ACC112 (cell line): ENCODE data around the gene ADAMTS17.

Experiments used
- H2AFZ ChIP-seq: fragments of 200-600 bp; sonication (generic); one replicate; pipeline ENCODE4 v1.6.0; 2017; ENCODE audit warnings: antibody characterized with exemption, low read length; ENCODE audit not compliant: unreplicated experiment
- H3K27ac ChIP-seq: fragments of 200-600 bp; sonication (generic); 2 replicates; pipeline ENCODE4 v1.5.1; 2014; ENCODE audit warnings: low read depth, mild to moderate bottlenecking, antibody characterized with exemption, low read length, moderate library complexity
- H3K27me3 ChIP-seq: fragments of 200-600 bp; sonication (generic); 2 replicates; pipeline ENCODE4 v1.6.1; 2014; ENCODE audit warnings: mild to moderate bottlenecking, antibody characterized with exemption, low read length, moderate library complexity, mixed read lengths; ENCODE audit not compliant: insufficient read depth
- H3K36me3 ChIP-seq: fragments of 200-600 bp; sonication (generic); 2 replicates; pipeline ENCODE4 v1.6.1; 2016; ENCODE audit warnings: mild to moderate bottlenecking, antibody characterized with exemption, low read length, moderate library complexity, mixed read lengths; ENCODE audit not compliant: insufficient read depth
- H3K4me1 ChIP-seq: fragments of 200-600 bp; sonication (generic); one replicate; pipeline ENCODE4 v1.6.1; 2016; ENCODE audit warnings: low read length, mixed read lengths; ENCODE audit not compliant: insufficient read depth, unreplicated experiment, control insufficient read depth
- H3K4me3 ChIP-seq: fragments of 200-600 bp; sonication (generic); 2 replicates; pipeline ENCODE4 v1.5.1; 2014; ENCODE audit warnings: mild to moderate bottlenecking, low read depth, low read length
- H3K79me2 ChIP-seq: fragments of 200-600 bp; sonication (generic); one replicate; pipeline ENCODE4 v1.6.0; 2016; ENCODE audit warnings: low read length; ENCODE audit not compliant: control insufficient read depth, unreplicated experiment, insufficient read depth

ADAMTS17 gene

GRCh38 chr15:100123611-100124010 is 218.2 kb downstream of the ADAMTS17 start:
- H3K27ac ChIP-seq, result no peak overlapping the region
- no peaks in the 10 kb centered on the region for H3K27me3 ChIP-seq

DNA sequence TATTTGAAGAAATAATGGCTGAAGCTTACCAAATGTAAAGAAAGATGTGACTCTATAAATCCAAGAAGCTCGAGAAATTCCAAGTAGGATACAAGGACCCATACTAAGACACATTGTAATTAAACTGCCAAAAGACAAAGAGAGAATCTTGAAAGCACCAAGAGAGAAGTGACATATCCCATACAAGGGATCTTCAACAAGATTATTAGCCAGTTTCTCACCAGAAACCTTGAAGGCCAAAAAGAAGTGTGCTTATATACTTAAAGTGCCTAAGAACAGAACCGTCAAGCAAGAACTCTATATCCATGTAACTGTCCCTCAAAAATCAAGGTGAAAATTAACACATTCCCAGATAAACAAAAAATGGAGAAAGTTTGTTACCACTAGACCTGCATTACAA is 220.5 kb downstream of the ADAMTS17 start:
- Histone ChIP-seq H3K79me2 (no peaks in the 10 kb centered on the region), H3K4me3 (no peak overlapping the region), H3K27ac (no peak overlapping the region), H3K4me1 (no peaks in the 10 kb centered on the region), H3K27me3 (no peaks in the 10 kb centered on the region), H2AFZ (no peak overlapping the region), H3K36me3 (no peaks in the 10 kb centered on the region)

More at GRCh38 chr15:100123611-100124010, 218.2 kb downstream of the ADAMTS17 start:
- no peak overlapping the region for H3K4me3 ChIP-seq
- H3K4me1 ChIP-seq, result no peaks in the 10 kb centered on the region
- no peaks in the 10 kb centered on the region for H3K79me2 ChIP-seq
- no peaks in the 10 kb centered on the region for H3K36me3 ChIP-seq
- H2AFZ ChIP-seq, result no peak overlapping the region

DNA sequence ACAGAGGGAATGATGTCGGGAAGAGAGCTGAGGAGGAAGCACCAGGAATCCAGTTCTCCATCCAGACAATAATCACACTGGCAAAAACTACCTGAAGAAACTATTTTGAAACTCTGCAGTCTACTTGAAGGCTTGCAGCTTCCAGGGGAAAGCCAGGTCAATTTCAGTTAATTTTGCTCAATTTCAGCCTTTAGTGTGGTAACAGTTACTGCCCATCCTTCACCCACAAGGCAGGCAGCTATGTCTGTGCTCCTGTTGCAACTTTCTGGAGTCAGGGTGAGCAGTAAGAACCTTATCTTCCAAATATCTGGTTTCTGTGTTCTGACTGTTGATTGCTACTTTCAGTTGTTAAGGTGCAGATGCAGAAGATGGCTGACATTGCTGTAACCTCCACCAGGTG is 221.7 kb downstream of the ADAMTS17 start:
- Histone ChIP-seq H3K4me1 (no peaks in the 10 kb centered on the region), H3K36me3 (no peaks in the 10 kb centered on the region), H2AFZ (no peak overlapping the region), H3K79me2 (no peaks in the 10 kb centered on the region), H3K4me3 (no peak overlapping the region), H3K27ac (no peak overlapping the region), H3K27me3 (no peaks in the 10 kb centered on the region)

- no peaks in the 10 kb centered on the region for H3K36me3 ChIP-seq
- no peak overlapping the region for H2AFZ ChIP-seq
- H3K27ac ChIP-seq, result no peak overlapping the region
- no peaks in the 10 kb centered on the region for H3K27me3 ChIP-seq
- no peak overlapping the region for H3K4me3 ChIP-seq
- no peaks in the 10 kb centered on the region for H3K4me1 ChIP-seq
- no peaks in the 10 kb centered on the region for H3K79me2 ChIP-seq
Observed at GRCh38 chr15:100118546-100118945, 223.2 kb downstream of the ADAMTS17 start.

- H2AFZ ChIP-seq, result no peak overlapping the region
- H3K79me2 ChIP-seq, result no peaks in the 10 kb centered on the region
- no peak overlapping the region for H3K4me3 ChIP-seq
- no peaks in the 10 kb centered on the region for H3K36me3 ChIP-seq
- no peaks in the 10 kb centered on the region for H3K27me3 ChIP-seq
- no peaks in the 10 kb centered on the region for H3K4me1 ChIP-seq
- no peak overlapping the region for H3K27ac ChIP-seq
Observed at GRCh38 chr15:100116416-100117190, 225.2 kb downstream of the ADAMTS17 start.

DNA sequence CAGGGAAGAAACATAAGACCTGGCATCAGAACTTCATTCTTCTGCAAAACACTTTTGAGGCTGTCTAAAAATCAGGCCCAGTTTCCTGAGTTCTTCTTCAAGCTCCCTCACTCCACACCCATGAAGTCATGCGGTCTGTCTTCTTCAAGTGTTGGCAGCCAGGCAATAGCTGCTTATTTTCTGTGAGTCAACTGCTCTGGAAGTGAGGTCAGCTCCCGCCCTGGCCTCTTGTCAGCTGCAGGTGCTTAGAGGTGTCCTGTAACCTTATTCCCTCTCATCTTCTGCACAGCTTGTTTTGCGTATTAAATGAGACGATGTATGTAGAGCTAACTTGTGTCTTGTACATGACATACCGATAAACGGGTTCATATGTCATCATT is 226.1 kb downstream of the ADAMTS17 start:
- Histone ChIP-seq H2AFZ (no peak overlapping the region), H3K36me3 (no peaks in the 10 kb centered on the region), H3K27me3 (no peaks in the 10 kb centered on the region), H3K27ac (no peak overlapping the region), H3K4me3 (no peak overlapping the region), H3K79me2 (no peaks in the 10 kb centered on the region), H3K4me1 (no peaks in the 10 kb centered on the region)

- Histone ChIP-seq H3K27ac (no peak overlapping the region), H3K79me2 (no peaks in the 10 kb centered on the region), H3K4me3 (no peak overlapping the region), H3K27me3 (no peaks in the 10 kb centered on the region), H3K36me3 (no peaks in the 10 kb centered on the region), H3K4me1 (no peaks in the 10 kb centered on the region), H2AFZ (no peak overlapping the region)
Observed at GRCh38 chr15:100115066-100115710, 226.6 kb downstream of the ADAMTS17 start.

GRCh38 chr15:100114571-100114970 is 227.2 kb downstream of the ADAMTS17 start:
- no peak overlapping the region for H2AFZ ChIP-seq
- no peak overlapping the region for H3K27ac ChIP-seq
- H3K4me1 ChIP-seq, result no peaks in the 10 kb centered on the region
- H3K79me2 ChIP-seq, result no peaks in the 10 kb centered on the region
- no peak overlapping the region for H3K4me3 ChIP-seq
- H3K27me3 ChIP-seq, result no peaks in the 10 kb centered on the region
- no peaks in the 10 kb centered on the region for H3K36me3 ChIP-seq

DNA sequence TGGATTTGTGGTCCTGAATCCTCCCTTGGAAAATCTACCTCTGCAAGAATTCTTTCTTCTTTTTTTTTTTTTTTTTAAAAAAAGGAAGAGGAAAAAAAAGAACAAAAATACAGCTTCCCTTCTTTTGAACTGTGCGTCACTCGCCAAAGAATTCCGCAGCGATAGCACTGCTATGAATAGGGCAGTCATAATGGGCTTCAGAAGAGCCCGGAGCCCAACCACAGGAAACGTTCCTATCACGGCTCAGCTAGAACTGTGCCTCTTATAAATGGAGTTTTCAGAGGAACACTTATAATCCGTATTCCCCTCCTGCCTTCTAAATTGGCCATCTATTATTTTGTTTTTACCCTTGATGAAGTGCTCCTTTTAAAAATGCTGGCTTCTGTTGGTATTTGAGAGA is 227.7 kb downstream of the ADAMTS17 start:
- no peak overlapping the region for H2AFZ ChIP-seq
- no peak overlapping the region for H3K4me3 ChIP-seq
- H3K27me3 ChIP-seq, result no peaks in the 10 kb centered on the region
- no peaks in the 10 kb centered on the region for H3K36me3 ChIP-seq
- no peaks in the 10 kb centered on the region for H3K4me1 ChIP-seq
- H3K27ac ChIP-seq, result no peak overlapping the region
- no peaks in the 10 kb centered on the region for H3K79me2 ChIP-seq

DNA sequence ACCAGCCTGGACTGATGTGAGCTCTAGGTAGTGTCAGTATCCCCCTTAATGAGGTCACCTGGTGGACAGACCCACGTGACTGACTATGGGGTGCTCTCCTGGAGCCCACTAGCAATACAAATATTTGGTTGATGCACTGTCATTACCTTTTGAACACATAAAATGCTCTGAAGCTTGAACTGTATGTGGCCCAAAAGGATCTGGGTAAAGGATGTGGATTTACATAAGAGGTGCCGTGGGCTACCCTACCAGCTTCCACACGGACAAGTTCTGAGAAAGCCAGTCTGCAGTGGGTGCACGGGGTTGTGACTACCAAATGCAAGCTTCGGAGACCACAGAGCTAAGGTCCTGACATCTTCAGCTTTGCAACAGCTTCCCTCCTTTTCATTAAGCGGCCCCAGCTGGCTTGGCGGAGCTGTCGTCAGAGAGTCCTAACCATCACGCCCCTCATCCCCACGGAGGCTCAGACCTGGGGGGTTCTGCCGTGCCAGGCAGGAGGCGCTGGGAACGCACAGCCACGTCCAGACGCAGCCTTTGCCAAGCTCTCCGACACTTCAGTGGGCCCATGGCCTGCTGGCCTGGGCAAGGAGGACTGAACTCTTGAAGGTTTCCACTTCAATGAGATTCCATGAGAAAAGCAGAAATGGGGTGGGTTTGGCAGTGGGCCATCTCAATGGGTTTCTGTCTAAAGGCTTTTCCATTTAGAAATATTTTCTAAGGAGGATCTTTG is 228.3 kb downstream of the ADAMTS17 start:
- Histone ChIP-seq H3K79me2 (no peaks in the 10 kb centered on the region), H3K27ac (no peak overlapping the region), H3K4me1 (no peaks in the 10 kb centered on the region)

More for the DNA sequence above, 228.3 kb downstream of the ADAMTS17 start:
- no peak overlapping the region for H3K4me3 ChIP-seq
- H2AFZ ChIP-seq, result no peak overlapping the region
- no peaks in the 10 kb centered on the region for H3K36me3 ChIP-seq
- H3K27me3 ChIP-seq, result no peaks in the 10 kb centered on the region
